ENCODE measurements around the gene ZMIZ1.

DNA sequence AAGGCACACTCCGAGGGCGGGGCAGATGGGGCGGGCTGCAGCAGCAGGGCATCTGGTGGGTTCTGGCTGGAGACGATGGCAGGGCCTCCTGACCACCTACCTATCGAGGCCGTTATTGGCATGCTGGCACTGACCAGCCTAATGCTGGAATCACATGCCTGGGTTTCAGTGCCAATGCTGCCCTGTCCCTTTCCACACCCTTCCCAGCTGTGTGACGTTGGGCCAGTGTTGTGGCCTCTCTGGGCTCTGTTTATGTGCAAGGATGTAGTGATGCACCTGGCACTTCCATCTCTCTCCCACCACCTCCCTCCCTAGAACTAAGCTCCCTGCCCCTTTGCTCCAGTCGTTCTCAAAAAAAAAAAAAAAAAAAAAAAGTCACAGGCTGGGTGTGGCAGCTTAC is 132.9 kb downstream of the ZMIZ1 start:
- TF ChIP-seq YY1 (IDR thresholded peaks at IDR 0.05; ENCODE audit: insufficient read depth, insufficient read length) (no peak), SUZ12 (IDR thresholded peaks at IDR 0.05; ENCODE audit: extremely low read depth, insufficient read depth, insufficient read length) (no peak), ZNF274 (IDR thresholded peaks at IDR 0.05; ENCODE audit: low read depth, low read length) (no peak)

All from NT2/D1 (cell line).